HuH-7.5 (cell line): ENCODE measurements around the gene SELENOM.
"Not testable (repeated sequence)": the region's sequence is repeated elsewhere in the genome, so short reads cannot be mapped to it uniquely, and the experiment has no call there.

ENCODE experiments used
- DNase-seq: peaks from one replicate; pipeline ENCODE4 v3.0.0; 2011; ENCODE audit warnings: low spot score

Gene SELENOM

GRCh38 chr22:31130873-31131272 lies 23.5 kb upstream of the SELENOM start:
- peak; percentile 62 for DNase-seq

- DNase-seq = no peak
Measured at GRCh38 chr22:31128156-31128555, 20.8 kb upstream of the SELENOM start.

- DNase-seq = no peak
Measured at GRCh38 chr22:31127181-31127772, 19.9 kb upstream of the SELENOM start.

GRCh38 chr22:31126869-31127175 lies 19.5 kb upstream of the SELENOM start:
- DNase-seq = no peak

- no peak for DNase-seq
Measured at GRCh38 chr22:31126128-31126868, 18.9 kb upstream of the SELENOM start.

- DNase-seq = no peak
Measured at GRCh38 chr22:31125521-31126117, 18.3 kb upstream of the SELENOM start.

GRCh38 chr22:31124811-31125465 lies 17.6 kb upstream of the SELENOM start:
- DNase-seq = no peak

GRCh38 chr22:31124290-31124689 lies 16.9 kb upstream of the SELENOM start:
- DNase-seq = no peak

GRCh38 chr22:31123292-31123602 lies 15.9 kb upstream of the SELENOM start:
- no peak for DNase-seq

GRCh38 chr22:31122532-31123291 lies 15.3 kb upstream of the SELENOM start, which contains the start of gene INPP5J:
Gene INPP5J, plus strand, starts transcription at chr22:31122966. Its CDS starts 49 bp downstream, at chr22:31123015.
- DNase-seq = peak; percentile 92

- DNase-seq = no peak
Measured at GRCh38 chr22:31122196-31122531, 14.8 kb upstream of the SELENOM start.

- DNase-seq = no peak
Measured at GRCh38 chr22:31121403-31121802, 14.0 kb upstream of the SELENOM start.

GRCh38 chr22:31120642-31121041 lies 13.3 kb upstream of the SELENOM start:
- no peak for DNase-seq

GRCh38 chr22:31120230-31120629 lies 12.9 kb upstream of the SELENOM start:
- DNase-seq = no peak

GRCh38 chr22:31119026-31119717 lies 11.8 kb upstream of the SELENOM start:
- no peak for DNase-seq

GRCh38 chr22:31118046-31118820 lies 10.9 kb upstream of the SELENOM start:
- DNase-seq = no peak

GRCh38 chr22:31112547-31113091 lies 5.3 kb upstream of the SELENOM start:
- not testable (repeated sequence) for DNase-seq

- no peak for DNase-seq
Measured at GRCh38 chr22:31107894-31108218, 488 bp upstream of the SELENOM start.

- DNase-seq = no peak
Measured at GRCh38 chr22:31106731-31107177, 614 bp downstream of the SELENOM start.

- DNase-seq = no peak
Measured at GRCh38 chr22:31106001-31106571, 1.3 kb downstream of the SELENOM start.
